OCI-M1 (cell line): Measurements from ENCODE around the gene GTF2I.
"Not testable (repeated sequence)": the region's sequence is repeated elsewhere in the genome, so short reads cannot be mapped to it uniquely, and the experiment has no call there.

Source experiments
- DNase-seq: peaks from one replicate; lab custom pipeline; 2025; lab: John Stamatoyannopoulos, UW

The GTF2I gene

GRCh38 chr7:74657692-74658177 is at the start of gene GTF2I:
TSS of gene GTF2I (plus strand) at chr7:74657718. CDS start at chr7:74689129, 31,411 bp downstream.
- DNase-seq: no peak

- DNase-seq: peak; percentile 43
Measured at GRCh38 chr7:74612015-74612829, 45.3 kb upstream of the GTF2I start.

- no peak for DNase-seq
Measured at GRCh38 chr7:74615933-74616780, 41.4 kb upstream of the GTF2I start.

GRCh38 chr7:74617180-74617744 is 40.3 kb upstream of the GTF2I start:
- peak; percentile 85 for DNase-seq

- DNase-seq: no peak
Measured at GRCh38 chr7:74619235-74619860, 38.2 kb upstream of the GTF2I start.

GRCh38 chr7:74622228-74622749 is 35.2 kb upstream of the GTF2I start:
- no peak for DNase-seq

- DNase-seq: no peak
Measured at GRCh38 chr7:74623135-74623534, 34.4 kb upstream of the GTF2I start.

GRCh38 chr7:74625446-74625845 is 32.1 kb upstream of the GTF2I start:
- peak; percentile 86 for DNase-seq

GRCh38 chr7:74627661-74628411 is 29.7 kb upstream of the GTF2I start:
- DNase-seq: peak; percentile 34

- no peak for DNase-seq
Measured at GRCh38 chr7:74632505-74632904, 25.0 kb upstream of the GTF2I start.

- peak; percentile 89 for DNase-seq
Measured at GRCh38 chr7:74633451-74633921, 24.0 kb upstream of the GTF2I start.

GRCh38 chr7:74637745-74638144 is 19.8 kb upstream of the GTF2I start:
- no peak for DNase-seq

- peak; percentile 98 for DNase-seq
Measured at GRCh38 chr7:74650055-74650454, 7.5 kb upstream of the GTF2I start.

- peak; percentile 78 for DNase-seq
Measured at GRCh38 chr7:74650493-74651132, 6.9 kb upstream of the GTF2I start.

- DNase-seq: not testable (repeated sequence)
Measured at GRCh38 chr7:74651133-74651504, 6.4 kb upstream of the GTF2I start.

GRCh38 chr7:74653686-74654181 is 3.8 kb upstream of the GTF2I start:
- DNase-seq: no peak

GRCh38 chr7:74654811-74655210 is 2.7 kb upstream of the GTF2I start:
- no peak for DNase-seq

GRCh38 chr7:74655324-74655723 is 2.2 kb upstream of the GTF2I start:
- no peak for DNase-seq

GRCh38 chr7:74655768-74656440 is 1.6 kb upstream of the GTF2I start:
- no peak for DNase-seq

- peak; percentile 91 for DNase-seq
Measured at GRCh38 chr7:74656441-74656836, 1.1 kb upstream of the GTF2I start.
